Fibroblast of pulmonary artery (primary cell): ENCODE data around the gene ITPR1.
A peak's percentile ranks its signal among the peaks of the same experiment; 100 is the strongest.

ENCODE experiments used
- DNase-seq: peaks from one replicate; pipeline ENCODE4 v3.0.0-alpha.2; 2010; ENCODE audit warnings: low read depth
- H3K4me3 ChIP-seq: replicated peaks from 2 replicates; pipeline ENCODE4 v1.5.1; 2011; ENCODE audit warnings: low read depth, mild to moderate bottlenecking, control low read depth, low read length, moderate library complexity
- TF ChIP-seq, protein P1 (sequence below): IDR thresholded peaks from 2 replicates; pipeline ENCODE4 v1.5.1; 2011; ENCODE audit warnings: mild to moderate bottlenecking, control low read depth, low read length, inconsistent platforms; ENCODE audit errors: missing control alignments

ITPR1 gene

DNA sequence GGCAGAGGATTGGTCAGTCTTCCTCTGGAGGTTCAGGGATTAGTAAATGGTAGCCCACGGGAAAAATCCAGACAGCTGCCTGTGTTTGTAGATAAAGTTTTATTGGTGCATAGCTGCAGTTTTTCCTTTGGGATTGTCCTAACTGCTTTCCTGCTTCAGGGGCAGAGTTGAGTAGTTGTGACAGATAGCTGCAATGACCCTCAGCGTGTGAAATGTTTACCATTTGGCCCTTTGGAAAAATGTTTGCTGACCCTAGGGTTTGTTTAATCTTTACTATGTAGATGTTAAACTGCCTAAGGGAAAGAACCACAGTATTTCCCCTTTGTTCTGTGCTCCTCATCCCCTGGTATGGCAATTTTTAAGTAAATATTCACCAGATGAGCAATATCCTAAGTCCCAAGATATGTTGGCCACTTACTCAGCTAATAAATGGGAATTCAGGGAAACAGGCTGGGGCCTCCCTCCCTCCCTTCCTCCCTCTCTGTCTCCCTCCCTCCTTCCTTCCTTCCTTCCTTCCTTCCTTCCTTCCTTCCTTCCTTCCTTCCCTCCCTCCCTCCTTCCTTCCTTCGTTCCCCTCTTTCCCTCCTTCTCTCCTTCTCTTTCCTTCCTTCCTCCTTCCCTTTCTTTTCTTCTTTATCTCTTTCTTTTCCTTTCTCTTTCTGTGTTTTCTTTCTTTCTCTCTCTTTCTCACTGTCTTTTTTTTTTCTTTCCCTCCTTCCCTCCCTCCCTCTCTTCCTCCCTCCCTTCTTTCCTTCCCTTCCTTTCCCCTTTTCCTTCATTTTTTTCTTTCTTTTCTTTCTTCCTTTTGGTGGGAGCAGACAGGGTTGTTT is 251.5 kb downstream of the ITPR1 start:
- no peak overlapping the region for H3K4me3 ChIP-seq
- TF ChIP-seq, protein P1, sequence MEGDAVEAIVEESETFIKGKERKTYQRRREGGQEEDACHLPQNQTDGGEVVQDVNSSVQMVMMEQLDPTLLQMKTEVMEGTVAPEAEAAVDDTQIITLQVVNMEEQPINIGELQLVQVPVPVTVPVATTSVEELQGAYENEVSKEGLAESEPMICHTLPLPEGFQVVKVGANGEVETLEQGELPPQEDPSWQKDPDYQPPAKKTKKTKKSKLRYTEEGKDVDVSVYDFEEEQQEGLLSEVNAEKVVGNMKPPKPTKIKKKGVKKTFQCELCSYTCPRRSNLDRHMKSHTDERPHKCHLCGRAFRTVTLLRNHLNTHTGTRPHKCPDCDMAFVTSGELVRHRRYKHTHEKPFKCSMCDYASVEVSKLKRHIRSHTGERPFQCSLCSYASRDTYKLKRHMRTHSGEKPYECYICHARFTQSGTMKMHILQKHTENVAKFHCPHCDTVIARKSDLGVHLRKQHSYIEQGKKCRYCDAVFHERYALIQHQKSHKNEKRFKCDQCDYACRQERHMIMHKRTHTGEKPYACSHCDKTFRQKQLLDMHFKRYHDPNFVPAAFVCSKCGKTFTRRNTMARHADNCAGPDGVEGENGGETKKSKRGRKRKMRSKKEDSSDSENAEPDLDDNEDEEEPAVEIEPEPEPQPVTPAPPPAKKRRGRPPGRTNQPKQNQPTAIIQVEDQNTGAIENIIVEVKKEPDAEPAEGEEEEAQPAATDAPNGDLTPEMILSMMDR = no peak
- peak; percentile 50 for DNase-seq

DNA sequence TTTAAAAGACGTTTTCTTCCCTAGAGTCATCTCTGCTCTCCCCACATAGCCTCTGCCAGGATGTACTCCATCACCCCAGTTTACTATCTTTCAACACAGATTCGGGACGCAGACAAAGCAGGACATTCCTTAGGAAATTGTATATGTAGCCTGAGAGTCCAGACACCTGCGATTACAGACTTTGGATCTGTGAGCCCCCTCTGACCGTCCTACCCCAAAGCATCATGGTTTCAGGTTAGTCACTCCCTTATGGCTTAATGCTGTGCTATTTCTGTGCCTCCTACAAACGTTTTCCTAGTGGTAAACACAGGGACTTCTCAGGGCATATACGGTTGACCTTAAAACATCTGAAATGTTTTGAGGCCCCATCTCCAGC is 252.1 kb downstream of the ITPR1 start:
- DNase-seq = no peak
- H3K4me3 ChIP-seq = no peak overlapping the region
- TF ChIP-seq, protein P1 = no peak

DNA sequence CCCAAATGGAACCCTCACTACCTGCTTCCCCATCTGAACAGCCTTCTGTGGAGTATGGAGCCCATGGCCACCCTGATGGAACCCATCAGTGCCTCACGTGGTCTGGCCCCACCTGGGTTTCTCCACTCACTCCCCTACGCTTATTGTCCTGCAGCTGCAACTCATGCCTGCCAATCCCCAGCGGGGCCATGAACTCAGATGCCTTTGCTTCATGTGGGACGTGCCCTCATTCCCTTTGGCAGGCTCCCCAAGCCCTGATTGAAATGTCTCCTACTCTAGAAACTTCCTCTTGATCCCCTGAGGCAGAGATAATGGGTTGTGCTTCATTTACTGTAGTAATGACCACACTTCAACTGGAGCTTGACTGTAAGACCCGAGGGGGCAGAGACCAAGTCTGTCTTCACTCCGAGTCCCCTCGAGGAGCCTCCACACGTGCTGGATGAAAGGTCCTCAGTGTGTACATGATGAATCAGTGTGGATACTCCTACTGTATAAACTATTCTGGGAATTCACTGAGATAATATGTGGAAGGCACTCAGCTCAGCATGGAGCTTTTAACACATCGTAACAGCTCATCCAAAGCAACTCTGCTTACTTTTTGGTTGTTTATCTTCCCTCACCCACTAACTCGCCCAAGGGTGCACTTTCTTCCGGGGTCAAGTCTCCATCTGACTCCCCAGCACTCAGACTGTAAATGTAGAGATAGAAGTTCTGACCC is 253.3 kb downstream of the ITPR1 start:
- no peak overlapping the region for H3K4me3 ChIP-seq
- DNase-seq = peak; percentile 74
- TF ChIP-seq, protein P1 = no peak

DNA sequence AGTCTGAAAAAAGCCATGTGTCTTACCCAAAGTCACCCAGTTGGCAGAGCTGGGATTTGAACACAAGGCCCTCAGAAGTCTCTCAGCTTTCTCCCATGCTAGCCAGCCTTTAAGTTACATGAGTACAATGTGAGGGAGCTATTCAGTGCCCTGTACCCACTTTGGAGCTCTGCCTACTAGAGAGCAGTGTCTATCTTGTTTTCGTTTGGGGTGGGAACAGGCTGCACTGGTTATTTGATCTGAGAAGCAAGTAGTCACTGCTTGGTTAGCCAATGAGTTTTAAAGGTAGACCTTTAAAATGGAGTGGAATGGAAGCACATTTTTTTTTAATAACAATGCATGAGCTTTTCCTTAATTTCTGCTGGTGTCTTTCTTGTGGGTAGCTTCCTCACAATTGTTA is 255.0 kb downstream of the ITPR1 start:
- H3K4me3 ChIP-seq = no peak overlapping the region
- TF ChIP-seq, protein P1 = no peak
- DNase-seq = no peak

DNA sequence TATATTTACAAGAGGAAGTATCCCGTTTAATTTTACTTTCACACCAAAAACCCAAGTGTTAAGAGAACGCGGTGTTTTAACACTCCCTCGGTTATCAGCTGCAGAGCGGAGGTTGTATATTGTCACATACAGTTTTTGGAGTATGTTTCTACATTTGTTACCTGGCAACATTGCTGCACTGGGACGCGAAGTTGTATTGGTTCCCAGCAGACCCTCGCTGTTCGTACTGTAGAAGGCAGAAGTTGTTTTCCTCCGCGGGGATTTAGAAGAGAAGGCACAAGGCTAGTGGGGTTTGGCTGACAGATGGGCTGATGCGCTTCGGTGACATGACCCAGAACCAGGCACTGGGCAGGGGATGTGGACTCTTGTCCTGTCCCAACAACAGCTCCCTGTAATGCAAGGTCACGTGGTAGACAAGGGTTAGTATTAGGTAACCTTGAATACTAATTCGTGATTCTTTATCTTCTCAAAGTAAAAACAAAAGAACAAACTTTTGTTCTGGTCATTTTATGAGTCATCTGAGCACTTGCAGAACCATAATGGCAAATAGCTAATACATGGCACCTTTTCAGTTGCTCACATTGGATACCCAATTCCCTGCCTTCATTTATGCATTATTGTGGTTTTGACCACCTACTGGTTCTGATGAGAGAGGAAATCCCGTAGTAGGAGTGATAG is 255.7 kb downstream of the ITPR1 start:
- H3K4me3 ChIP-seq = no peak overlapping the region
- TF ChIP-seq, protein P1 = no peak
- DNase-seq = no peak

DNA sequence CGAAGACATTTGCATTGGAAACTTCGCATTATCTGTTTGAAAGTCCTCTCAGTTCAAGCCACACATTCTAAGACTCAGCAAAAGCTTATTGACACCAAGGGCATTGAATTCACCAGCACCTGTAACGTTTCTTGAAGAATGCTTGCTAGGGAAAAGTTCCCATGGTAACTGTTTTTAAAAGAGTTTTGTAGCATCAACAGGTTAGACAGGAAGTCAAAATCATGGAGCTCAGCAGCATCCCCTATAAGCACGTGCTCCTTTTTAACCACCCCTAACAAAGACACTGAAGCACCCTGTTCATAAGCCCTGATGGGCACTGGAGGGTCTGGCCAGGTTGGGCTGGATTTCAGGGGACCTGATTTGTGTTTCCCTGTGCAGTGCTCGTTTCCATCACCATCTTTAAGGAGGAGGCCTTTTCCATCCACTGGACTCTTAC is 256.4 kb downstream of the ITPR1 start:
- TF ChIP-seq, protein P1 = no peak
- H3K4me3 ChIP-seq = no peak overlapping the region
- DNase-seq = no peak
